VCaP (cell line): ENCODE results near the gene COL6A3.

Experiments
- H3K27ac ChIP-seq: fragments of 450-650 bp; 2 replicates; pipeline ENCODE4 v1.5.1; 2017
- CTCF ChIP-seq: fragments of 450-650 bp; conservative IDR thresholded peaks from 2 replicates; pipeline ENCODE4 v1.5.1; 2017; ENCODE audit warnings: mild to moderate bottlenecking, moderate library complexity

Gene COL6A3

GRCh38 chr2:237351796-237352195 is 62.2 kb downstream of the COL6A3 start:
- no peak overlapping the region for H3K27ac ChIP-seq
- TF ChIP-seq CTCF: no peak

- no peak overlapping the region for H3K27ac ChIP-seq
- no peak for TF ChIP-seq CTCF
These were observed 62.9 kb downstream of the COL6A3 start for GRCh38 chr2:237351046-237351445.

GRCh38 chr2:237350597-237350996 is 63.4 kb downstream of the COL6A3 start:
- no peak for TF ChIP-seq CTCF
- H3K27ac ChIP-seq: no peak overlapping the region

- TF ChIP-seq CTCF: no peak
- no peak overlapping the region for H3K27ac ChIP-seq
These were observed 63.9 kb downstream of the COL6A3 start for GRCh38 chr2:237350070-237350469.

- no peak for TF ChIP-seq CTCF
- no peak overlapping the region for H3K27ac ChIP-seq
These were observed 65.6 kb downstream of the COL6A3 start for GRCh38 chr2:237348281-237348865.

GRCh38 chr2:237345891-237346640 is 67.9 kb downstream of the COL6A3 start:
- no peak overlapping the region for H3K27ac ChIP-seq
- TF ChIP-seq CTCF: no peak

- H3K27ac ChIP-seq: no peak overlapping the region
- TF ChIP-seq CTCF: no peak
These were observed 68.6 kb downstream of the COL6A3 start for GRCh38 chr2:237345411-237345810.
